ENCODE results near the gene SDF2L1. TPM values are rescaled to one million over a fixed set of nuclear protein-coding genes. Genes with fewer than 3 reads are reported as not detected.
"Not testable (repeated sequence)": the region's sequence is repeated elsewhere in the genome, so short reads cannot be mapped to it uniquely, and the experiment has no call there.

SDF2L1 gene
- total and polyA plus RNA-seq, 2 of the 13 experiments (the other 11 are each of a cell fraction or from before 2014, with no cell fraction given), result 18.0 to 57.4 TPM

DNA sequence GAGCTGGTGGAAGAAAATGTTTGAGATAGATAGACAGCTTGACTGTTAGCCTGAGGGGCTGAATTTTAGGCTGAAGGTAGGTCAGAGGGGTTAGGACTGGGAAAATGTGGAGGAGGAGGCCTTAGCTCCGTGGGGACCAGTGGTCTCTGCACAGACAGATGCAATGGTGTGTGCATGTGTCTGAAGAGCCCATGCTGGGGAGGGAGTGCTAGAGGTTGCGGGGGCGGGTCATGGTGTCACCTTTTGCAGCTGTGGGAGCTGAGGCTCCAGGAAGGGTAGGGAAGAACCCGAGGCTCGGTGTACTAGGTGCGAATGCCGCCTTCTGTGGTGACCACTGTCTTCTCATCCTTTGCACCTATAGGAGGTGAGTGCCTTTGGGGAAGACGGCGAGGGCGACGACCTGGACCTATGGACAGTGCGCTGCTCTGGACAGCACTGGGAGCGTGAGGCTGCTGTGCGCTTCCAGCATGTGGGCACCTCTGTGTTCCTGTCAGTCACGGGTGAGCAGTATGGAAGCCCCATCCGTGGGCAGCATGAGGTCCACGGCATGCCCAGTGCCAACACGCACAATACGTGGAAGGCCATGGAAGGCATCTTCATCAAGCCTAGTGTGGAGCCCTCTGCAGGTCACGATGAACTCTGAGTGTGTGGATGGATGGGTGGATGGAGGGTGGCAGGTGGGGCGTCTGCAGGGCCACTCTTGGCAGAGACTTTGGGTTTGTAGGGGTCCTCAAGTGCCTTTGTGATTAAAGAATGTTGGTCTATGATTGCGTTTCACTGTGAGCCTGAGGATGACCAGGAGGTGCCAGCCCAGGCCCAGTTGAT is 1.6 kb downstream of the SDF2L1 start (continued):
- TF ChIP-seq, protein P1, sequence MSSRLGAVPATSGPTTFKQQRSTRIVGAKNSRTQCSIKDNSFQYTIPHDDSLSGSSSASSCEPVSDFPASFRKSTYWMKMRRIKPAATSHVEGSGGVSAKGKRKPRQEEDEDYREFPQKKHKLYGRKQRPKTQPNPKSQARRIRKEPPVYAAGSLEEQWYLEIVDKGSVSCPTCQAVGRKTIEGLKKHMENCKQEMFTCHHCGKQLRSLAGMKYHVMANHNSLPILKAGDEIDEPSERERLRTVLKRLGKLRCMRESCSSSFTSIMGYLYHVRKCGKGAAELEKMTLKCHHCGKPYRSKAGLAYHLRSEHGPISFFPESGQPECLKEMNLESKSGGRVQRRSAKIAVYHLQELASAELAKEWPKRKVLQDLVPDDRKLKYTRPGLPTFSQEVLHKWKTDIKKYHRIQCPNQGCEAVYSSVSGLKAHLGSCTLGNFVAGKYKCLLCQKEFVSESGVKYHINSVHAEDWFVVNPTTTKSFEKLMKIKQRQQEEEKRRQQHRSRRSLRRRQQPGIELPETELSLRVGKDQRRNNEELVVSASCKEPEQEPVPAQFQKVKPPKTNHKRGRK (CRISPR knock-in tag; IDR thresholded peaks at IDR 0.05), result no peak
- TF ChIP-seq, protein P2, sequence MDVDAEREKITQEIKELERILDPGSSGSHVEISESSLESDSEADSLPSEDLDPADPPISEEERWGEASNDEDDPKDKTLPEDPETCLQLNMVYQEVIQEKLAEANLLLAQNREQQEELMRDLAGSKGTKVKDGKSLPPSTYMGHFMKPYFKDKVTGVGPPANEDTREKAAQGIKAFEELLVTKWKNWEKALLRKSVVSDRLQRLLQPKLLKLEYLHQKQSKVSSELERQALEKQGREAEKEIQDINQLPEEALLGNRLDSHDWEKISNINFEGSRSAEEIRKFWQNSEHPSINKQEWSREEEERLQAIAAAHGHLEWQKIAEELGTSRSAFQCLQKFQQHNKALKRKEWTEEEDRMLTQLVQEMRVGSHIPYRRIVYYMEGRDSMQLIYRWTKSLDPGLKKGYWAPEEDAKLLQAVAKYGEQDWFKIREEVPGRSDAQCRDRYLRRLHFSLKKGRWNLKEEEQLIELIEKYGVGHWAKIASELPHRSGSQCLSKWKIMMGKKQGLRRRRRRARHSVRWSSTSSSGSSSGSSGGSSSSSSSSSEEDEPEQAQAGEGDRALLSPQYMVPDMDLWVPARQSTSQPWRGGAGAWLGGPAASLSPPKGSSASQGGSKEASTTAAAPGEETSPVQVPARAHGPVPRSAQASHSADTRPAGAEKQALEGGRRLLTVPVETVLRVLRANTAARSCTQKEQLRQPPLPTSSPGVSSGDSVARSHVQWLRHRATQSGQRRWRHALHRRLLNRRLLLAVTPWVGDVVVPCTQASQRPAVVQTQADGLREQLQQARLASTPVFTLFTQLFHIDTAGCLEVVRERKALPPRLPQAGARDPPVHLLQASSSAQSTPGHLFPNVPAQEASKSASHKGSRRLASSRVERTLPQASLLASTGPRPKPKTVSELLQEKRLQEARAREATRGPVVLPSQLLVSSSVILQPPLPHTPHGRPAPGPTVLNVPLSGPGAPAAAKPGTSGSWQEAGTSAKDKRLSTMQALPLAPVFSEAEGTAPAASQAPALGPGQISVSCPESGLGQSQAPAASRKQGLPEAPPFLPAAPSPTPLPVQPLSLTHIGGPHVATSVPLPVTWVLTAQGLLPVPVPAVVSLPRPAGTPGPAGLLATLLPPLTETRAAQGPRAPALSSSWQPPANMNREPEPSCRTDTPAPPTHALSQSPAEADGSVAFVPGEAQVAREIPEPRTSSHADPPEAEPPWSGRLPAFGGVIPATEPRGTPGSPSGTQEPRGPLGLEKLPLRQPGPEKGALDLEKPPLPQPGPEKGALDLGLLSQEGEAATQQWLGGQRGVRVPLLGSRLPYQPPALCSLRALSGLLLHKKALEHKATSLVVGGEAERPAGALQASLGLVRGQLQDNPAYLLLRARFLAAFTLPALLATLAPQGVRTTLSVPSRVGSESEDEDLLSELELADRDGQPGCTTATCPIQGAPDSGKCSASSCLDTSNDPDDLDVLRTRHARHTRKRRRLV (CRISPR knock-in tag; IDR thresholded peaks at IDR 0.05), result no peak
- TF ChIP-seq HNRNPL (IDR thresholded peaks at IDR 0.05; ENCODE audit: low read depth, low read length), result 0 out of 2 replicates have a peak, but pooled peaks have one; percentile 32
- TF ChIP-seq, protein P3, sequence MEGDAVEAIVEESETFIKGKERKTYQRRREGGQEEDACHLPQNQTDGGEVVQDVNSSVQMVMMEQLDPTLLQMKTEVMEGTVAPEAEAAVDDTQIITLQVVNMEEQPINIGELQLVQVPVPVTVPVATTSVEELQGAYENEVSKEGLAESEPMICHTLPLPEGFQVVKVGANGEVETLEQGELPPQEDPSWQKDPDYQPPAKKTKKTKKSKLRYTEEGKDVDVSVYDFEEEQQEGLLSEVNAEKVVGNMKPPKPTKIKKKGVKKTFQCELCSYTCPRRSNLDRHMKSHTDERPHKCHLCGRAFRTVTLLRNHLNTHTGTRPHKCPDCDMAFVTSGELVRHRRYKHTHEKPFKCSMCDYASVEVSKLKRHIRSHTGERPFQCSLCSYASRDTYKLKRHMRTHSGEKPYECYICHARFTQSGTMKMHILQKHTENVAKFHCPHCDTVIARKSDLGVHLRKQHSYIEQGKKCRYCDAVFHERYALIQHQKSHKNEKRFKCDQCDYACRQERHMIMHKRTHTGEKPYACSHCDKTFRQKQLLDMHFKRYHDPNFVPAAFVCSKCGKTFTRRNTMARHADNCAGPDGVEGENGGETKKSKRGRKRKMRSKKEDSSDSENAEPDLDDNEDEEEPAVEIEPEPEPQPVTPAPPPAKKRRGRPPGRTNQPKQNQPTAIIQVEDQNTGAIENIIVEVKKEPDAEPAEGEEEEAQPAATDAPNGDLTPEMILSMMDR (CRISPR knock-in tag; IDR thresholded peaks at IDR 0.05), result peak; percentile 43
- TF ChIP-seq MXD4 (CRISPR knock-in tag; IDR thresholded peaks at IDR 0.05), result no peak
- TF ChIP-seq KLF9 (CRISPR knock-in tag; IDR thresholded peaks at IDR 0.05; ENCODE audit: low read depth), result no peak
- no peak for TF ChIP-seq ZNF616 (CRISPR knock-in tag; IDR thresholded peaks at IDR 0.05; ENCODE audit: low read depth)
- TF ChIP-seq ZMYM4 (CRISPR knock-in tag; IDR thresholded peaks at IDR 0.05), result no peak
- TF ChIP-seq NCOA5 (CRISPR knock-in tag; IDR thresholded peaks at IDR 0.05), result no peak
- TF ChIP-seq ESRRA (CRISPR knock-in tag; IDR thresholded peaks at IDR 0.05; ENCODE audit: low read depth), result no peak
- no peak for TF ChIP-seq RFXAP (CRISPR knock-in tag; IDR thresholded peaks at IDR 0.05; ENCODE audit: borderline replicate concordance)
- no peak for TF ChIP-seq POLR2AphosphoS2 (IDR thresholded peaks at IDR 0.05; ENCODE audit: low read depth, low read length)
- no peak for TF ChIP-seq ZNF564 (CRISPR knock-in tag; IDR thresholded peaks at IDR 0.05)
- TF ChIP-seq, protein P4, sequence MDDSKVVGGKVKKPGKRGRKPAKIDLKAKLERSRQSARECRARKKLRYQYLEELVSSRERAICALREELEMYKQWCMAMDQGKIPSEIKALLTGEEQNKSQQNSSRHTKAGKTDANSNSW (CRISPR knock-in tag; IDR thresholded peaks at IDR 0.05; ENCODE audit: borderline replicate concordance), result no peak

DNA sequence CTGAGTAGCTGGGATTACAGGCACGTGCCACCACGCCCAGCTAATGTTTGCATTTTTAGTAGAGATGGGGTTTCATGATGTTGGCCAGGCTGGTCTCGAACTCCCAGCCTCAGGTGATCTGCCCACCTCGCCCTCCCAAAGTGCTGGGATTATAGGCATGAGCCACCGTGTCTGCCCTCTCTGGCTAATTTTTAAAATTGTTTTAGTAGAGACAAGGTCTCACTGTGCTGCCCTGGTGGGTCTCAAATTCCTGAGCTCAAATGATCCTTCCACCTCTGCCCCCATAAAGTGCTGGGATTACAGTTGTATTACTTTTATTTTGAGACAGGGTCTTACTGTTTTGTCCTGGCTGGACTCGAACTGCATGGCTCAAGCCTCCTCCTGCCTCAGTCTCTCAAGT is 3.4 kb downstream of the SDF2L1 start:
- DNase-seq (ENCODE audit: low spot score); H3K27ac ChIP-seq (ENCODE audit: extremely low read length, insufficient read depth, low read length); H3K4me3 ChIP-seq (replicated peaks in 1 of 3; ENCODE audit: insufficient read depth in 1 of 3, low read depth in 2 of 3, low read length in 3 of 3); BruUV-seq (replicated peaks); H3K4me2 ChIP-seq (ENCODE audit: low read depth, low read length); in situ Hi-C loops (cut with HindIII; ENCODE audit: extremely low pct_ligation_motif_present, low pct_unique_long_range_greater_than_20kb); H3K9ac ChIP-seq (ENCODE audit: insufficient read depth, low read depth, low read length); H4K20me1 ChIP-seq (ENCODE audit: insufficient read depth, low read length); H2AFZ ChIP-seq (ENCODE audit: low read length); H3K27me3 ChIP-seq (ENCODE audit: control insufficient read depth in 1 of 2, insufficient read depth in 2 of 2, low read length in 2 of 2); ATAC-seq; intact Hi-C loops (cut with micrococcal nuclease; ENCODE audit: unreplicated experiment); H3K9me3 ChIP-seq (ENCODE audit: low read length); FAIRE-seq: not testable (repeated sequence)
- CTCF ChIA-PET (ENCODE audit: low intra/inter-chr PET ratio, low total read pairs), result interaction anchor here (2.1 kb wide), 1 partner anchor 21 kb away, joined by 5 read pairs; no protein-coding TSS in a partner anchor
- WGBS (ENCODE audit: low lambda C conversion rate), result 93% methylated on average over 6 of the region's 6 CpGs
- POLR2A ChIA-PET, result interaction anchor here (0.7 kb wide), 2 partner anchors 20 to 39 kb away, joined by 3 read pairs; partner anchors contain the start of gene PPIL2
- peaks cover 10% of the 10 kb centered on the region for H3K79me2 ChIP-seq (ENCODE audit: insufficient read depth, low read length)
- peaks cover 38% of the 10 kb centered on the region for H3K4me1 ChIP-seq (ENCODE audit: insufficient read depth, low read length)
- H3K36me3 ChIP-seq (replicated peaks in 1 of 2; ENCODE audit: control insufficient read depth in 1 of 2, insufficient read depth in 2 of 2, low read length in 2 of 2), result peaks cover 0 to 18% of the 10 kb centered on the region in 2 experiments; a peak in 3 of 5 replicates
